Endothelial cell of umbilical vein (primary cell): ENCODE measurements around the gene STIM1. TPM values are rescaled to one million over a fixed set of nuclear protein-coding genes. Genes with fewer than 3 reads are reported as not detected.

Experiments used
- BruUV-seq: library from RNA; stranded (reverse); fragments of 400-500 nt; replicated peaks from 2 replicates; lab custom pipeline; 2021; lab: Mats Ljungman, UMichigan
- CTCF ChIA-PET: fragments of 300-600, 350-600 bp; sonication (Branson Sonifier 250); formaldehyde crosslinking; loops from one replicate; lab custom pipeline; 2021; ENCODE audit warnings: antibody characterized with exemption, inconsistent platforms; lab: Charles Lee
- POLR2A ChIA-PET: fragments of 300-600, 350-600 bp; sonication (Branson Sonifier 250); formaldehyde crosslinking; loops from one replicate; lab custom pipeline; 2021; ENCODE audit warnings: antibody characterized with exemption, inconsistent platforms; lab: Charles Lee
- DNase-seq: peaks from one replicate; pipeline ENCODE4 v3.0.0-alpha.2; 2011; ENCODE audit warnings: low read depth, low spot score
- FAIRE-seq: peaks from 2 replicates; lab custom pipeline; 2011; peaks lifted over from hg19 to GRCh38; lab: Jason Lieb, UNC
- H2AFZ ChIP-seq: 2 replicates; pipeline ENCODE4 v1.6.0; 2012; ENCODE audit warnings: low read depth, low read length, control low read depth, inconsistent platforms
- H3K27ac ChIP-seq: 2 replicates; pipeline ENCODE4 v1.5.1; 2011; ENCODE audit warnings: low read depth, mild to moderate bottlenecking, control low read depth, low read length, moderate library complexity; ENCODE audit not compliant: insufficient read depth
- H3K27me3 ChIP-seq, 2 experiments: 2 replicates each; pipeline versions ENCODE4 v1.6.0 to v1.6.1; 2011; ENCODE audit warnings: low read length in 2 of 2, mixed read lengths in 1 of 2; ENCODE audit not compliant: control insufficient read depth in 2 of 2, insufficient read depth in 2 of 2
- H3K36me3 ChIP-seq, 2 experiments: 2 replicates in 1 of 2; 3 replicates in 1 of 2; pipeline ENCODE4 v1.5.1; 2011; ENCODE audit warnings: low read length in 2 of 2, mild to moderate bottlenecking in 1 of 2, moderate library complexity in 1 of 2; ENCODE audit not compliant: control insufficient read depth in 2 of 2, insufficient read depth in 2 of 2; ENCODE audit errors: extremely low read depth in 1 of 2
- H3K4me1 ChIP-seq: 3 replicates; pipeline ENCODE4 v1.5.1; 2011; ENCODE audit warnings: mild to moderate bottlenecking, low read length; ENCODE audit not compliant: control insufficient read depth, insufficient read depth; ENCODE audit errors: extremely low read depth
- H3K4me2 ChIP-seq: 2 replicates; pipeline ENCODE4 v1.6.1; 2011; ENCODE audit warnings: low read length, control low read depth, mixed read lengths; ENCODE audit not compliant: insufficient read depth
- H3K4me3 ChIP-seq, 3 experiments: fragments of 200-600 bp in 1 of 3; sonication (generic), shearing (Covaris generic) in 1 of 3; replicated peaks in 1 of 3; 2 replicates each; pipeline ENCODE4 v1.5.1; 2011 to 2016; ENCODE audit warnings: control low read depth in 3 of 3, low read length in 3 of 3, mild to moderate bottlenecking in 2 of 3, inconsistent platforms in 1 of 3, low read depth in 1 of 3, moderate library complexity in 1 of 3; ENCODE audit not compliant: insufficient read depth in 1 of 3
- H3K79me2 ChIP-seq: 2 replicates; pipeline ENCODE4 v1.6.0; 2012; ENCODE audit warnings: low read length, inconsistent platforms; ENCODE audit not compliant: control insufficient read depth, insufficient read depth
- H3K9ac ChIP-seq: replicated peaks from 2 replicates; pipeline ENCODE3; 2011; ENCODE audit warnings: low read length, control low read depth; ENCODE audit not compliant: insufficient read depth; ENCODE audit errors: extremely low read depth
- H3K9me1 ChIP-seq: replicated peaks from 3 replicates; pipeline ENCODE4 v1.6.0; 2011; ENCODE audit warnings: mild to moderate bottlenecking, low read length; ENCODE audit not compliant: control insufficient read depth, insufficient read depth; ENCODE audit errors: extremely low read depth
- H3K9me3 ChIP-seq: replicated peaks from 2 replicates; pipeline ENCODE4 v1.5.1; 2012; ENCODE audit warnings: low read length, inconsistent platforms; ENCODE audit not compliant: control insufficient read depth, insufficient read depth
- H4K20me1 ChIP-seq: replicated peaks from 2 replicates; pipeline ENCODE3; 2011; ENCODE audit warnings: mild to moderate bottlenecking, low read length; ENCODE audit not compliant: control insufficient read depth, insufficient read depth; ENCODE audit errors: extremely low read depth
- EZH2 ChIP-seq: IDR thresholded peaks from 2 replicates; pipeline ENCODE4 v1.6.1; 2012; ENCODE audit warnings: borderline replicate concordance, low read depth, mild to moderate bottlenecking, moderate library complexity, low read length, inconsistent platforms; ENCODE audit not compliant: severe bottlenecking
- GATA2 ChIP-seq: IDR thresholded peaks from 2 replicates; pipeline ENCODE4 v1.7.0; 2011; ENCODE audit warnings: low read depth, mild to moderate bottlenecking, moderate library complexity, mixed read lengths, low read length; ENCODE audit not compliant: insufficient read length, insufficient read depth
- JUN ChIP-seq: IDR thresholded peaks from 2 replicates; pipeline ENCODE4 v1.6.1; 2011; ENCODE audit warnings: borderline replicate concordance, low read depth; ENCODE audit not compliant: insufficient read length, insufficient read depth
- MYC ChIP-seq: IDR thresholded peaks from one replicate; pipeline ENCODE4 v1.6.1; 2011; ENCODE audit warnings: mild to moderate bottlenecking, low read depth, low read length
- POLR2A ChIP-seq: IDR thresholded peaks from 2 replicates; pipeline ENCODE4 v1.6.1; 2012; ENCODE audit warnings: low read depth, mild to moderate bottlenecking, control low read depth, low read length
- POLR2AphosphoS5 ChIP-seq: IDR thresholded peaks from 2 replicates; pipeline ENCODE4 v1.6.1; 2012; ENCODE audit warnings: low read depth, mild to moderate bottlenecking, control low read depth, low read length, moderate library complexity; ENCODE audit not compliant: insufficient read depth
- dilution Hi-C: fragments of 300-500 bp; cut with MboI; formaldehyde crosslinking; loops from one replicate; pipeline ENCODE4 v1.15.0; 2019; ENCODE audit warnings: low sequenced_read_pairs; ENCODE audit not compliant: extremely low pct_ligation_motif_present
- intact Hi-C: fragments of 100-400 bp; cut with micrococcal nuclease; formaldehyde crosslinking; loops from one replicate; pipeline ENCODE4 v1.10.0; 2022
- polyA plus RNA-seq, 4 experiments: library from polyadenylated mRNA; depleted of rRNA in 3 of 4; stranded (reverse) in 3 of 4; unstranded in 1 of 4; fragments of >200 nt; gene quantifications; 2 replicates each; pipeline versions ENCODE4 v1.2.1 to v1.2.3, GENCODE V29; 2011 to 2012; ENCODE audit warnings: missing spikeins in 1 of 4
- total RNA-seq: library from RNA; stranded (reverse); gene quantifications from 2 replicates; pipeline ENCODE4 v1.2.3, GENCODE V29; 2021
- TF ChIP-seq, protein P1 (sequence below), 2 donors: IDR thresholded peaks; 1 replicate in 1 of 2; 2 replicates in 1 of 2; pipeline ENCODE4 v1.5.1; 2011; ENCODE audit warnings: low read length in 2 of 2, mild to moderate bottlenecking in 2 of 2, moderate library complexity in 2 of 2, control low read depth in 1 of 2, inconsistent platforms in 1 of 2, low read depth in 1 of 2; ENCODE audit not compliant: insufficient read depth in 1 of 2; ENCODE audit errors: extremely low read depth in 1 of 2
- TF ChIP-seq, protein P2 (sequence below): IDR thresholded peaks from 2 replicates; pipeline ENCODE4 v1.6.1; 2011; ENCODE audit not compliant: insufficient read depth, insufficient read length

STIM1 gene
- total and polyA plus RNA-seq, 2 donors (not counting 3 experiments of a cell fraction or from before 2014, with no cell fraction given) = 32.7 to 33.4 TPM

DNA sequence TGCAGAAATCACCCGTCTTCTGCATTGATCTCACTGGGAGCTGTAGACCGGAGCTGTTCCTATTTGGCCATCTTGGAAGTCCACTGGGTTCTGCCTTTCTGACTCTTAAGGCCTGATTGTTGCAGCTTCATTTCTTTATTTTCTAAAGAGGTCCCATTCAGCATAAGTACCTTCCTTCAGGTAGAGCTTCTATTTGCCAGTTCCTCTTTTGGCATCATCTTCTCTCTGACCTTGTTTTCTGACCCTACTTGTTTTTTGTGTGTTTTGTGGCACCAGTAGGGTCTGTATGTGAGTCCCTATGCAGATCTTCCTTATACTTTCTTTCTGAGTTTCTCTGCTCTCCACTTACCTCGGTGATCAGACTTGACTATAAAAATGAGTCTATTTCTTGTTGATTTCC is 161.7 kb downstream of the STIM1 start:
- no peaks in the 10 kb centered on the region for H3K4me1 ChIP-seq
- ChIA-PET POLR2A (no interaction called here), CTCF (interaction anchor here (1.2 to 2.1 kb wide), 2 partner anchors 21 to 162 kb away, joined by 3 to 7 read pairs; partner anchors contain the start of gene STIM1)
- H3K4me2 ChIP-seq = no peak overlapping the region
- no peak overlapping the region for H3K27ac ChIP-seq
- no peaks in the 10 kb centered on the region for H3K36me3 ChIP-seq
- H2AFZ ChIP-seq = no peak overlapping the region
- no peak for FAIRE-seq
- no peaks in the 10 kb centered on the region for H3K79me2 ChIP-seq
- no peaks in the 10 kb centered on the region for H3K9me3 ChIP-seq
- H4K20me1 ChIP-seq = no peaks in the 10 kb centered on the region
- H3K27me3 ChIP-seq = no peaks in the 10 kb centered on the region
- no peak for DNase-seq
- no TSS peak for BruUV-seq
- no peak overlapping the region for H3K9ac ChIP-seq
- dilution Hi-C loops (no loop called here), intact Hi-C loops (no loop called here)
- TF ChIP-seq POLR2AphosphoS5 = no peak
- TF ChIP-seq GATA2 = no peak
- TF ChIP-seq, protein P1, sequence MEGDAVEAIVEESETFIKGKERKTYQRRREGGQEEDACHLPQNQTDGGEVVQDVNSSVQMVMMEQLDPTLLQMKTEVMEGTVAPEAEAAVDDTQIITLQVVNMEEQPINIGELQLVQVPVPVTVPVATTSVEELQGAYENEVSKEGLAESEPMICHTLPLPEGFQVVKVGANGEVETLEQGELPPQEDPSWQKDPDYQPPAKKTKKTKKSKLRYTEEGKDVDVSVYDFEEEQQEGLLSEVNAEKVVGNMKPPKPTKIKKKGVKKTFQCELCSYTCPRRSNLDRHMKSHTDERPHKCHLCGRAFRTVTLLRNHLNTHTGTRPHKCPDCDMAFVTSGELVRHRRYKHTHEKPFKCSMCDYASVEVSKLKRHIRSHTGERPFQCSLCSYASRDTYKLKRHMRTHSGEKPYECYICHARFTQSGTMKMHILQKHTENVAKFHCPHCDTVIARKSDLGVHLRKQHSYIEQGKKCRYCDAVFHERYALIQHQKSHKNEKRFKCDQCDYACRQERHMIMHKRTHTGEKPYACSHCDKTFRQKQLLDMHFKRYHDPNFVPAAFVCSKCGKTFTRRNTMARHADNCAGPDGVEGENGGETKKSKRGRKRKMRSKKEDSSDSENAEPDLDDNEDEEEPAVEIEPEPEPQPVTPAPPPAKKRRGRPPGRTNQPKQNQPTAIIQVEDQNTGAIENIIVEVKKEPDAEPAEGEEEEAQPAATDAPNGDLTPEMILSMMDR (IDR thresholded peaks at IDR 0.05; ENCODE audit: extremely low read depth in 1 of 2, insufficient read depth in 1 of 2, low read depth in 1 of 2, low read length in 2 of 2) = no peak
- TF ChIP-seq POLR2A = no peak
- TF ChIP-seq MYC = no peak
- no peaks in the 10 kb centered on the region for H3K9me1 ChIP-seq
- no peak overlapping the region for H3K4me3 ChIP-seq

DNA sequence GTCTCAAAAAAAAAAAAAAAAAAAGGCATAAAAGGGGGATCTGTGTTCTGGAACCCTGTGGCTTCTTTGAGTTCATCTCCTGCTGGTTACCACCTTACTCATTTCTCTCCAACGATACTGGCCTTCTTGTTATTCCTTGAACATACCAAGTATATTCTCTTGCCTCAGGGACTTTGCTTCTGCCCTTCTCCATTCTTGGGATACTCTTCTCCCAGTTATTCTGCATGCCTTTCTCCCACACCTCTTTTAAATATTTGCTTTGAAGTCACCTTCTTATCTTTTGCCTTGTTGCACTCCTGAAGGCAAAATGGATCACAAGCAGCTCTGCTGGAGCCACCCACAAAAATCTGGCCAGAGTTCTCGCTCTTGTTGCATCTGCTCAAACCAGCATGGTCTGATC is 163.2 kb downstream of the STIM1 start:
- Histone ChIP-seq H2AFZ (no peak overlapping the region), H3K36me3 (no peaks in the 10 kb centered on the region), H3K9ac (no peak overlapping the region), H3K4me2 (no peak overlapping the region), H3K4me3 (no peak overlapping the region), H3K27me3 (no peaks in the 10 kb centered on the region), H3K27ac (no peak overlapping the region), H3K4me1 (no peaks in the 10 kb centered on the region), H3K79me2 (no peaks in the 10 kb centered on the region), H4K20me1 (no peaks in the 10 kb centered on the region), H3K9me3 (no peaks in the 10 kb centered on the region), H3K9me1 (no peaks in the 10 kb centered on the region)
- CTCF ChIA-PET = interaction anchor here (1.1 to 1.6 kb wide), 4 partner anchors 22 to 177 kb away, joined by 3 to 4 read pairs (median 4); partner anchors contain the start of gene STIM1
- TF ChIP-seq MYC (no peak), EZH2 (no peak), GATA2 (no peak), POLR2A (no peak), JUN (no peak)
- TF ChIP-seq, protein P1 (IDR thresholded peaks at IDR 0.05; ENCODE audit: extremely low read depth in 1 of 2, insufficient read depth in 1 of 2, low read depth in 1 of 2, low read length in 2 of 2) = no peak
- TF ChIP-seq, protein P2, sequence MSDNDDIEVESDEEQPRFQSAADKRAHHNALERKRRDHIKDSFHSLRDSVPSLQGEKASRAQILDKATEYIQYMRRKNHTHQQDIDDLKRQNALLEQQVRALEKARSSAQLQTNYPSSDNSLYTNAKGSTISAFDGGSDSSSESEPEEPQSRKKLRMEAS = no peak
- no TSS peak for BruUV-seq
- POLR2A ChIA-PET = no interaction called here
- intact Hi-C loops = no loop called here
- dilution Hi-C loops = no loop called here
- no peak for FAIRE-seq
- DNase-seq = no peak
